HG03135 (cell line): ENCODE data around the gene RXFP1.

ENCODE experiments used
- ATAC-seq: cut with Tn5 transposase; IDR thresholded peaks from one replicate; pipeline ENCODE4 v1.9.1; 2021; ENCODE audit warnings: mild to moderate bottlenecking, moderate library complexity; ENCODE audit not compliant: unreplicated experiment

Gene RXFP1

GRCh38 chr4:158521484-158522088 lies at the start of gene RXFP1:
TSS of gene RXFP1 (plus strand) at chr4:158521882. CDS start at chr4:158521977, 95 bp downstream.
- ATAC-seq: no peak

GRCh38 chr4:158481811-158482210 lies 39.9 kb upstream of the RXFP1 start:
- ATAC-seq: no peak

GRCh38 chr4:158484173-158484885 lies 37.4 kb upstream of the RXFP1 start:
- ATAC-seq: no peak

- ATAC-seq: no peak
Measured at GRCh38 chr4:158490629-158491028, 31.1 kb upstream of the RXFP1 start.

GRCh38 chr4:158492391-158492790 lies 29.3 kb upstream of the RXFP1 start:
- ATAC-seq: no peak

GRCh38 chr4:158496030-158496741 lies 25.5 kb upstream of the RXFP1 start:
- no peak for ATAC-seq

GRCh38 chr4:158500054-158500453 lies 21.6 kb upstream of the RXFP1 start:
- no peak for ATAC-seq

GRCh38 chr4:158513256-158513655 lies 8.4 kb upstream of the RXFP1 start:
- ATAC-seq: no peak

GRCh38 chr4:158519226-158519625 lies 2.5 kb upstream of the RXFP1 start:
- ATAC-seq: no peak

GRCh38 chr4:158523990-158524535 lies 2.4 kb downstream of the RXFP1 start:
- no peak for ATAC-seq

GRCh38 chr4:158527516-158527915 lies 5.8 kb downstream of the RXFP1 start:
- ATAC-seq: no peak

- no peak for ATAC-seq
Measured at GRCh38 chr4:158529505-158529904, 7.8 kb downstream of the RXFP1 start.

GRCh38 chr4:158530381-158530780 lies 8.7 kb downstream of the RXFP1 start:
- no peak for ATAC-seq

GRCh38 chr4:158530898-158531297 lies 9.2 kb downstream of the RXFP1 start:
- no peak for ATAC-seq

- ATAC-seq: no peak
Measured at GRCh38 chr4:158532556-158533231, 11.0 kb downstream of the RXFP1 start.

GRCh38 chr4:158534727-158535126 lies 13.0 kb downstream of the RXFP1 start:
- ATAC-seq: no peak

- peak; percentile 64 for ATAC-seq
Measured at GRCh38 chr4:158535130-158535614, 13.5 kb downstream of the RXFP1 start.

- no peak for ATAC-seq
Measured at GRCh38 chr4:158536833-158537232, 15.2 kb downstream of the RXFP1 start.

- ATAC-seq: no peak
Measured at GRCh38 chr4:158538176-158538575, 16.5 kb downstream of the RXFP1 start.

GRCh38 chr4:158538911-158539310 lies 17.2 kb downstream of the RXFP1 start:
- no peak for ATAC-seq
